Type B pancreatic cell (in vitro differentiated cells): ENCODE data around the gene ATP12A. TPM values are rescaled to one million over a fixed set of nuclear protein-coding genes. Genes with fewer than 3 reads are reported as not detected.

Source experiments
- DNase-seq: peaks from one replicate; pipeline ENCODE4 v3.0.0; 2021; ENCODE audit warnings: mixed read lengths; ENCODE audit not compliant: unreplicated experiment; ENCODE audit errors: extremely low spot score
- H3K27ac Mint-ChIP-seq: 2 replicates; pipeline ENCODE4 v1.8.0; 2021; ENCODE audit warnings: mild to moderate bottlenecking, mixed read lengths
- H3K27me3 Mint-ChIP-seq: 2 replicates; pipeline ENCODE4 v1.8.0; 2021; ENCODE audit warnings: mixed read lengths
- H3K36me3 Mint-ChIP-seq: 2 replicates; pipeline ENCODE4 v1.8.0; 2021; ENCODE audit warnings: mixed read lengths
- H3K4me1 Mint-ChIP-seq: one replicate; pipeline ENCODE4 v1.8.0; 2021; ENCODE audit warnings: mixed read lengths; ENCODE audit not compliant: unreplicated experiment
- H3K4me3 Mint-ChIP-seq: 2 replicates; pipeline ENCODE4 v1.8.0; 2021; ENCODE audit warnings: mild to moderate bottlenecking, mixed read lengths
- H3K9me3 Mint-ChIP-seq: 2 replicates; pipeline ENCODE4 v1.8.0; 2021; ENCODE audit warnings: mixed read lengths
- CTCF ChIP-seq: fragments of 200-600 bp; sonication (generic); conservative IDR thresholded peaks from 2 replicates; pipeline ENCODE4 v1.5.0; 2021; ENCODE audit warnings: antibody characterized with exemption, mild to moderate bottlenecking
- total RNA-seq: library from RNA; stranded (reverse); gene quantifications from 2 replicates; pipeline ENCODE4 v1.2.1, GENCODE V29; 2021; ENCODE audit warnings: low replicate concordance

ATP12A gene
- total RNA-seq, 1 donor from 2014 or later: 19.0 TPM

- Mint-ChIP-seq H3K9me3 (no peaks in the 10 kb centered on the region), H3K27ac (no peak overlapping the region)
- DNase-seq: no peak
Measured at GRCh38 chr13:24683838-24684599, 3.8 kb downstream of the ATP12A start.

GRCh38 chr13:24684600-24684998 lies 4.4 kb downstream of the ATP12A start:
- no peaks in the 10 kb centered on the region for H3K36me3 Mint-ChIP-seq
- H3K9me3 Mint-ChIP-seq: no peaks in the 10 kb centered on the region
- peaks cover 22% of the 10 kb centered on the region for H3K4me1 Mint-ChIP-seq
- DNase-seq: no peak
- H3K27ac Mint-ChIP-seq: no peak overlapping the region
- H3K27me3 Mint-ChIP-seq: peaks cover 46% of the 10 kb centered on the region
- H3K4me3 Mint-ChIP-seq: no peak overlapping the region
- TF ChIP-seq CTCF: no peak

More at GRCh38 chr13:24683838-24684599, 3.8 kb downstream of the ATP12A start:
- H3K4me3 Mint-ChIP-seq: no peak overlapping the region
- peak; percentile 91 for TF ChIP-seq CTCF
- peaks cover 52% of the 10 kb centered on the region for H3K27me3 Mint-ChIP-seq
- H3K4me1 Mint-ChIP-seq: peaks cover 22% of the 10 kb centered on the region
- H3K36me3 Mint-ChIP-seq: no peaks in the 10 kb centered on the region

- Mint-ChIP-seq H3K36me3 (no peaks in the 10 kb centered on the region), H3K9me3 (no peaks in the 10 kb centered on the region), H3K4me3 (no peak overlapping the region), H3K4me1 (peaks cover 17% of the 10 kb centered on the region), H3K27ac (no peak overlapping the region), H3K27me3 (peaks cover 45% of the 10 kb centered on the region)
- DNase-seq: no peak
- TF ChIP-seq CTCF: no peak
Measured at GRCh38 chr13:24685314-24685713, 5.1 kb downstream of the ATP12A start.

DNA sequence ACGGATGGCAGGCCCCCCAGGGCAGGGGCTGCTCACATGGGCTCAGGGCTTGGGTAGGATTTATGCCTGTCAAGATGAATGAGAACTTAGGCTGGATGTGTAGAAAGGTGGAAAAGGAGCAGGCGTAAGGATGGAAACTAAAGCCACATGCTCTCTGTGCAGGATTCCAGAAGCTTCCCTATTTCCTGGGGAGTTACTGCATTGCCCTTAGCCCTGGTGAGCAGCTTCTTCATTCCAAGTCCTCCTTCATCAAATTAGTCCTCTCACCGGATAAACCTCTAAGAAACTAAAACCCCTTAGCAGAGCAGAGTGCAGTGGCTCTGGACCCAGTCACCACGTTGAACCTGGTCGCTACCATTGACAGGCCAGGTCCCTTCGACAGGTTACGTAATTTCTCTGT lies 7.4 kb downstream of the ATP12A start:
- Mint-ChIP-seq H3K27me3 (peaks cover 47% of the 10 kb centered on the region), H3K4me3 (no peak overlapping the region), H3K4me1 (peaks cover 11% of the 10 kb centered on the region), H3K9me3 (no peaks in the 10 kb centered on the region), H3K36me3 (no peaks in the 10 kb centered on the region), H3K27ac (no peak overlapping the region)
- no peak for DNase-seq
- TF ChIP-seq CTCF: no peak

- Mint-ChIP-seq H3K27me3 (peaks cover 48% of the 10 kb centered on the region), H3K4me3 (no peak overlapping the region), H3K27ac (no peak overlapping the region), H3K9me3 (no peaks in the 10 kb centered on the region), H3K36me3 (no peaks in the 10 kb centered on the region), H3K4me1 (peaks cover 11% of the 10 kb centered on the region)
- no peak for TF ChIP-seq CTCF
- DNase-seq: no peak
Measured at GRCh38 chr13:24688111-24688510, 7.9 kb downstream of the ATP12A start.
